RCC 7860 (cell line): ENCODE data around the gene CDS2.

Source experiments
- DNase-seq: peaks from one replicate; pipeline ENCODE4 v3.0.0-alpha.2; 2015; ENCODE audit warnings: low spot score
- FAIRE-seq: peaks from 2 replicates; lab custom pipeline; 2012; peaks lifted over from hg19 to GRCh38; lab: Jason Lieb, UNC

CDS2 gene

GRCh38 chr20:5178046-5178445, 51.2 kb downstream of the CDS2 start:
- FAIRE-seq (no peak), DNase-seq (no peak)

- FAIRE-seq (no peak), DNase-seq (no peak)
These were observed 53.6 kb downstream of the CDS2 start for GRCh38 chr20:5180421-5180820.

- no peak for FAIRE-seq
- no peak for DNase-seq
These were observed 54.1 kb downstream of the CDS2 start for GRCh38 chr20:5180933-5181332.

GRCh38 chr20:5181492-5181891, 54.7 kb downstream of the CDS2 start:
- FAIRE-seq (no peak), DNase-seq (no peak)

GRCh38 chr20:5181958-5182357, 55.1 kb downstream of the CDS2 start:
- FAIRE-seq = no peak
- DNase-seq = no peak

GRCh38 chr20:5182615-5183254, 55.9 kb downstream of the CDS2 start:
- FAIRE-seq (no peak), DNase-seq (no peak)

GRCh38 chr20:5183731-5184474, 57.1 kb downstream of the CDS2 start:
- no peak for FAIRE-seq
- no peak for DNase-seq

GRCh38 chr20:5184684-5185083, 57.9 kb downstream of the CDS2 start:
- DNase-seq (no peak), FAIRE-seq (no peak)

GRCh38 chr20:5187122-5187521, 60.3 kb downstream of the CDS2 start:
- FAIRE-seq = no peak
- no peak for DNase-seq

- FAIRE-seq = no peak
- DNase-seq = no peak
These were observed 61.9 kb downstream of the CDS2 start for GRCh38 chr20:5188736-5189135.

GRCh38 chr20:5189917-5190316, 63.1 kb downstream of the CDS2 start:
- FAIRE-seq (no peak), DNase-seq (no peak)

GRCh38 chr20:5190444-5190843, 63.6 kb downstream of the CDS2 start:
- FAIRE-seq (no peak), DNase-seq (no peak)

- peak; percentile 67 for DNase-seq
- peak; percentile 66 for FAIRE-seq
These were observed 65.2 kb downstream of the CDS2 start for GRCh38 chr20:5191829-5192569.

- FAIRE-seq (no peak), DNase-seq (no peak)
These were observed 66.0 kb downstream of the CDS2 start for GRCh38 chr20:5192570-5193431.

GRCh38 chr20:5195655-5196054, 68.8 kb downstream of the CDS2 start:
- DNase-seq = no peak
- FAIRE-seq = no peak

- DNase-seq = no peak
- FAIRE-seq = no peak
These were observed 69.3 kb downstream of the CDS2 start for GRCh38 chr20:5196149-5196548.

GRCh38 chr20:5197270-5197827, 70.5 kb downstream of the CDS2 start:
- FAIRE-seq (no peak), DNase-seq (no peak)

GRCh38 chr20:5197847-5198650, 71.2 kb downstream of the CDS2 start:
- no peak for FAIRE-seq
- no peak for DNase-seq

GRCh38 chr20:5198651-5198924, 71.8 kb downstream of the CDS2 start:
- FAIRE-seq = no peak
- no peak for DNase-seq

- no peak for DNase-seq
- FAIRE-seq = no peak
These were observed 76.6 kb downstream of the CDS2 start for GRCh38 chr20:5203380-5203779.
